ENCODE measurements around the gene TOB1.

The TOB1 gene

DNA sequence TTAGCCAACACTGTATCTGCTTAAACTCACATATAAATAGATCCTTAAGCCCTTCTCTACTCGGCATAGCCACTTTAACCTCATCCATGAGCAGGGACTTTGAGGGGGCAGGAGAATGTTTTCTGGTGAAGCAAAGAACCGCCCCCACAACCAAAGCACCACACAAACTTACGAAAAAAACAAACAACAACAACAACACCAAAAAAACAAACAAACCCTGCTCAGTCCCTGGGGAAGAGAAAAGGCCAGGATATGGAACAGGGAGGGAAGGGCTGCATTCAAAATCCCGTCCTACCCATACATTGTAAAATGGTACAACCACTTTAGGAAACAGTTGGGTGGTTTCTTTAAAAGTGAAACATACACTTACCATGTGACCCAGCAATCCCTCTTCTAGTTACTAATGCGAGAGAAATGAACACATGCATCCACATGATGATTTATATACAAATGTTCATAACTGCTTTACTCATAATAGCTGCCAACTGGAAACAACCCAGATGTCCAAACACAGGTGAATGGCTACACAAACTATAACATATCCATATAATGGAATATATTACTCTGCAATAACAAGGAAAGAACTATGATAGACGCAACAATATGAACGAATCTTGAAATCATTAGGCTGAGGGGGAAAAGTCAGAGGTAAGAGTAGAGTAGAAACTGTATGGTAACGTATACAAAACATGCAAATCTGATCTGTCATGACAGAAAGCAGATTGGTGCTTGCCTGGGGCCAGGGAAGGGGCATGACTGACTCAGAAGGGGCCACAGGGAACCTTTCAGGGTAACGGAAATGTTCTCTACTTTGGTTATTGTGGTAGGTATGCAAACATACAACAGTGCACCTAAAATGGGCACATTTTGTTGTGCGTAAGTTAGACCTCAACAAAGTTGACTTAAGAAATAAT, 37.7 kb upstream of the TOB1 start:
- no peak overlapping the region for H3K4me3 ChIP-seq (ENCODE audit: control insufficient read depth, low read depth, low read length)
- DNase-seq (ENCODE audit: low read depth), result no peak
- TF ChIP-seq, protein P1, sequence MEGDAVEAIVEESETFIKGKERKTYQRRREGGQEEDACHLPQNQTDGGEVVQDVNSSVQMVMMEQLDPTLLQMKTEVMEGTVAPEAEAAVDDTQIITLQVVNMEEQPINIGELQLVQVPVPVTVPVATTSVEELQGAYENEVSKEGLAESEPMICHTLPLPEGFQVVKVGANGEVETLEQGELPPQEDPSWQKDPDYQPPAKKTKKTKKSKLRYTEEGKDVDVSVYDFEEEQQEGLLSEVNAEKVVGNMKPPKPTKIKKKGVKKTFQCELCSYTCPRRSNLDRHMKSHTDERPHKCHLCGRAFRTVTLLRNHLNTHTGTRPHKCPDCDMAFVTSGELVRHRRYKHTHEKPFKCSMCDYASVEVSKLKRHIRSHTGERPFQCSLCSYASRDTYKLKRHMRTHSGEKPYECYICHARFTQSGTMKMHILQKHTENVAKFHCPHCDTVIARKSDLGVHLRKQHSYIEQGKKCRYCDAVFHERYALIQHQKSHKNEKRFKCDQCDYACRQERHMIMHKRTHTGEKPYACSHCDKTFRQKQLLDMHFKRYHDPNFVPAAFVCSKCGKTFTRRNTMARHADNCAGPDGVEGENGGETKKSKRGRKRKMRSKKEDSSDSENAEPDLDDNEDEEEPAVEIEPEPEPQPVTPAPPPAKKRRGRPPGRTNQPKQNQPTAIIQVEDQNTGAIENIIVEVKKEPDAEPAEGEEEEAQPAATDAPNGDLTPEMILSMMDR (IDR thresholded peaks at IDR 0.05; ENCODE audit: control insufficient read depth, insufficient read depth, low read depth, low read length, missing control alignments), result no peak

DNA sequence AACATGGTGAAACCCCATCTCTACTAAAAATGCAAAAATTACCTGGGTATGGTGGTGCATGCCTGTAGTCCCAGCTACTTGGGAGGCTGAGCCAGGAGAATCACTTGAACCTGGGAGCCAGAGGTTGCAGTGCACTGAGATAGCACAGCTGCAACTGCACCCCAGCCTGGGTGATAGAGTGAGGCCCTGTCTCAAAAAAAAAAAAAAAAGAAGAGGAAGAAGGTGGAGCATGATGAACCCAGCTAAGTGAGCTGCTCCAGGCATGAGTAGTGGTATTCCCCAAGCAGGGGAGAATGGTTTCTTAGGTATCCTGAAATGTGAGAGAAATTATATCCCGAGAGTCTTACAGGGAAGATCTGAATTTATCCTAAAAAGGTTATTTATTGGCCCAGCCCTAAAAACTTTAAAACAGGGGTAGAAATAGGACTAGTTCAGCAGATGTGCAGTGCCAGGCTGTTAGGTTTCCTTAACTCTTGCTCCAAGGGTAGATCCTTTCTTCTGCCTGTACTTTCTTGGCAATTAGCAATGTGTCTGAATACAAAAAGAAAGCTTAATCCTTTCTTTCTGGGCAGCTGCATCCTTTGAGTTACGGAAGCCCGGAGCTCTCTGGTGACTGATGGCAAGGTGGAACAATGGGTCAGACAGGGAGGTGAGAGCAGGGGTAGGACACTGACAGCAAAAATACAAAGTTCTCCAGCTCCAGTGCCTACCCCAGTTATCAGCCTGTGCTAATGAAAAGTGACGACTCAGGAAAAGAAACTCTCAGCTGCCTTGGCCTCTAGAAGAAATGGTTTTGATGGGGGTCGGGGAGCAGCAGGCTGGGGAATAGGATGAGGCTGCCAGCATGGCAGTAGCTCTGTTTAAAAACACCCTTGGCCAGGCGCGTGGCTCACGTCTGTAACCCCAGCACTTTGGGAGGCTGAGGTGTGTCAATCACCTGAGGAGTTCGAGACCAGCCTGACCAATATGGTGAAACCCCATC, 36.5 kb upstream of the TOB1 start:
- H3K4me3 ChIP-seq (ENCODE audit: control insufficient read depth, low read depth, low read length), result no peak overlapping the region
- DNase-seq (ENCODE audit: low read depth), result no peak
- TF ChIP-seq, protein P1 (IDR thresholded peaks at IDR 0.05; ENCODE audit: control insufficient read depth, insufficient read depth, low read depth, low read length, missing control alignments), result no peak

DNA sequence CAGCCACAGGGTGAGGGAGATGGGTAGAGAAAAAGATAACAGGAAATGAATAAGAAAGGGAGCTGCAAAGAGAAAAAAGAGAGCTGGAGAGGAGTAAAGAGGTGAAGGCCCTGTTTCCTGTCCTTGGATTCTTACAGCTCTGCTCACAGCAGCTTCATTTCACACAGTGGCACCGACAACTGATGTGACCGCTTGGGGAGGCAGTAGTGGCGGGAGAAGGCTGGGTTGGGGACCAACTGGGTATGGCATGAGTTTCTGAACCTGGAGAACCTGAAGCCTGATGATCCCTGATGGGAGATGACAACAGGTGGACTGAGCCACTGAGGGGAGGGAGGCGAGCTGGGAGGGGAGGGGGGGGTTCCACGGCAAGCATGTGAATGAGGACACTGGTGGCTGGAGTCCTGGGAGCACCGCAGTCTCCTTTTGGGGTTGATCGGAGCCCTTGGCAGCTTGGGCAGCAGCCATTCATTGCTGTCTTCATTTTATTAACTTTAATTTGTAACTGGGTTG, 34.3 kb upstream of the TOB1 start:
- no peak overlapping the region for H3K4me3 ChIP-seq (ENCODE audit: control insufficient read depth, low read depth, low read length)
- TF ChIP-seq, protein P1 (IDR thresholded peaks at IDR 0.05; ENCODE audit: control insufficient read depth, insufficient read depth, low read depth, low read length, missing control alignments), result no peak
- no peak for DNase-seq (ENCODE audit: low read depth)

DNA sequence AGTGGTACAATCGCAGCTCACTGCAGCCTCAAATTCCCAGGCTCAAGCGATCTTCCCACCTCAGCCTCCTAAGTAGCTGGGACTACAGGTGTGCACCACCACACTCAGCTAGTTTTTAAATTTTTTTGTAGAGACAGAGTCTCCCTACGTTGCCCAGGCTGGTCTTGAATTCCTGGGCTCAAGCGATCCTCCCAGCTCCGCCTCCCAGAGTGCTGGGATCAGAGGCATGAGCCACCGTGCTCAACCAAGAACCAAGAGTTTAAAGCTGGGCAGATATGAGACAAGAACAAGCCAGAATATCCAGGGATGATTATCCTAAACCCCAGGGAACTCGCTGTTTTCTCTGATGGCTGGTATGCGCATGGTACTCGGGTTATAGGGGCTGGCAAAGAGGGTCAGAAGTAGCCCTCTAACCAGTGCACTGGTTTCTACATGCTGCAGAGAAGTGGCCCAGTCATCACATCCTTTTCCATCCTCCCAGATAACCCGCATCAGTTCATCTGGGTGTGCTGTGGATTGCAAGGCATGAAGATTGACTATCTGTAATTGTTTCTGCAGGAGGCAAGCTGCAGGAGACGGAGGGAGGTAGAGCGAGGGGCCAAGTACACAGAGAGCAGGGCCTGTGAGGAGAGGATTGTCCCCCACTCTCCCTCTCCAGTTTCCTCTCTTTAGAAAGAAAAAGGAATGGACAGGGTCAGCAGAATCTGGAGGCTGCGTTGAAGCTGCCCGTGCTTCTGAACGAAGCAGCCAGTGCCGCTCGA, 33.6 kb upstream of the TOB1 start:
- TF ChIP-seq, protein P1 (IDR thresholded peaks at IDR 0.05; ENCODE audit: control insufficient read depth, insufficient read depth, low read depth, low read length, missing control alignments), result no peak
- H3K4me3 ChIP-seq (ENCODE audit: control insufficient read depth, low read depth, low read length), result no peak overlapping the region
- no peak for DNase-seq (ENCODE audit: low read depth)

GRCh38 chr17:50899005-50899460, 32.9 kb upstream of the TOB1 start:
- H3K4me3 ChIP-seq (ENCODE audit: control insufficient read depth, low read depth, low read length), result no peak overlapping the region
- DNase-seq (ENCODE audit: low read depth), result no peak
- TF ChIP-seq, protein P1 (IDR thresholded peaks at IDR 0.05; ENCODE audit: control insufficient read depth, insufficient read depth, low read depth, low read length, missing control alignments), result no peak

Data from AG09309 (cell line).